GM12878 (cell line): ENCODE data around the gene LIG1. TPM values are rescaled to one million over a fixed set of nuclear protein-coding genes. Genes with fewer than 3 reads are reported as not detected.
"Not testable (repeated sequence)": the region's sequence is repeated elsewhere in the genome, so short reads cannot be mapped to it uniquely, and the experiment has no call there.

Experiments used
- ATAC-seq: fragments of 200-7000 bp; cut with Tn5 transposase; 3 replicates; pipeline ENCODE4 v1.9.1; 2020; ENCODE audit warnings: mild to moderate bottlenecking, moderate library complexity
- BruUV-seq: library from RNA; stranded (reverse); fragments of 400-500 nt; replicated peaks from 2 replicates; lab custom pipeline; 2021; lab: Mats Ljungman, UMichigan
- CTCF ChIA-PET: fragments of 300-600 bp; sonication (Branson Sonifier 250); formaldehyde crosslinking; extraction: SDS; loops from one replicate; lab custom pipeline; 2021; ENCODE audit warnings: inconsistent platforms; lab: Yijun Ruan, JAX
- POLR2A ChIA-PET: fragments of 350-600 bp; formaldehyde crosslinking; extraction: SDS; loops from one replicate; lab custom pipeline; 2021; ENCODE audit warnings: inconsistent platforms; lab: Charles Lee
- RAD21 ChIA-PET: fragments of 300-600 bp; sonication (Branson Sonifier 250); formaldehyde crosslinking; loops from one replicate; lab custom pipeline; 2023; ENCODE audit warnings: antibody characterized with exemption; ENCODE audit not compliant: unreplicated experiment; lab: Charles Lee
- SMC1A ChIA-PET: fragments of 300-600 bp; sonication (Branson Sonifier 250); formaldehyde crosslinking; loops from one replicate; lab custom pipeline; 2023; ENCODE audit not compliant: unreplicated experiment, uncharacterized antibody; lab: Charles Lee
- DNase-seq: peaks from one replicate; pipeline ENCODE4 v3.0.0-alpha.2; 2011; ENCODE audit warnings: low read depth, low spot score
- FAIRE-seq: peaks from 3 replicates; lab custom pipeline; 2011; peaks lifted over from hg19 to GRCh38; lab: Jason Lieb, UNC
- H2AFZ ChIP-seq: 2 replicates; pipeline ENCODE4 v1.6.0; 2011; ENCODE audit warnings: low read depth, low read length, control low read depth; ENCODE audit not compliant: control insufficient read depth
- H3K27ac ChIP-seq: 2 replicates; pipeline ENCODE4 v1.5.1; 2011; ENCODE audit warnings: control low read depth; ENCODE audit not compliant: control insufficient read depth, insufficient read depth
- H3K27me3 ChIP-seq, 2 experiments: replicated peaks in 1 of 2; 2 replicates each; pipeline versions ENCODE4 v1.6.0 to v1.6.1; 2011; ENCODE audit warnings: low read length in 1 of 2; ENCODE audit not compliant: control insufficient read depth in 2 of 2, insufficient read depth in 2 of 2
- H3K36me3 ChIP-seq, 2 experiments: 2 replicates each; pipeline ENCODE4 v1.5.1; 2011; ENCODE audit warnings: low read length in 1 of 2; ENCODE audit not compliant: control insufficient read depth in 2 of 2, insufficient read depth in 2 of 2
- H3K4me1 ChIP-seq: 2 replicates; pipeline ENCODE4 v1.6.1; 2011; ENCODE audit warnings: mild to moderate bottlenecking, low read length, moderate library complexity, mixed read lengths; ENCODE audit not compliant: control insufficient read depth, insufficient read depth
- H3K4me2 ChIP-seq: 2 replicates; pipeline ENCODE4 v1.6.0; 2011; ENCODE audit warnings: control low read depth; ENCODE audit not compliant: control insufficient read depth, insufficient read depth
- H3K4me3 ChIP-seq: fragments of 200-600 bp; sonication (generic); 2 replicates; pipeline ENCODE4 v1.5.1; 2016
- H3K79me2 ChIP-seq: 2 replicates; pipeline ENCODE4 v1.6.0; 2011; ENCODE audit warnings: low read length; ENCODE audit not compliant: control insufficient read depth, insufficient read depth
- H3K9ac ChIP-seq: 2 replicates; pipeline ENCODE4 v1.8.0; 2011; ENCODE audit warnings: low read length, control low read depth, mixed read lengths; ENCODE audit not compliant: control insufficient read depth, insufficient read depth
- H3K9me3 ChIP-seq: replicated peaks from 3 replicates; pipeline ENCODE4 v1.5.1; 2011; ENCODE audit warnings: mild to moderate bottlenecking, low read length; ENCODE audit not compliant: control insufficient read depth, insufficient read depth
- H4K20me1 ChIP-seq: 2 replicates; pipeline ENCODE4 v1.6.0; 2011; ENCODE audit not compliant: control insufficient read depth, insufficient read depth
- WGBS: methylation state at CpG from one replicate; pipeline ENCODE4 v1.1.6; 2016; ENCODE audit warnings: low lambda C conversion rate; ENCODE audit not compliant: insufficient replicate concordance, insufficient coverage; ENCODE audit errors: missing lambda C conversion rate; 5-methylcytosine and 5-hydroxymethylcytosine counted together
- in situ Hi-C: fragments of 300-500 bp; cut with MboI; formaldehyde crosslinking; loops from 9 replicates; pipeline ENCODE4 v1.14.3; 2018; ENCODE audit warnings: mixed read lengths
- intact Hi-C: fragments of 100-400 bp; cut with micrococcal nuclease; formaldehyde crosslinking; loops from one replicate; pipeline ENCODE4 v1.14.2; 2022; ENCODE audit not compliant: unreplicated experiment
- polyA plus RNA-seq, 11 experiments: library from polyadenylated mRNA; depleted of rRNA in 4 of 11; unstranded in 6 of 11; stranded (reverse) in 5 of 11; fragments of >200 nt; fragmentation: Nextera tagmentation in 4 of 11; fragmentation: Illumina TruSeq in 1 of 11; extraction: Ambion mirVana in 4 of 11; extraction: Trizol in 1 of 11; gene quantifications; 1 replicate in 1 of 11; 2 replicates in 10 of 11; pipeline versions ENCODE4 v1.2.1 to v1.2.3, GENCODE V29; 2011 to 2016; ENCODE audit warnings: inconsistent platforms in 2 of 11, missing spikeins in 2 of 11, low read depth in 1 of 11
- total RNA-seq, 4 experiments: library from RNA; depleted of rRNA in 3 of 4; stranded (reverse); fragments of >200 nt in 3 of 4; fragmentation: Illumina TruSeq in 1 of 4; extraction: Trizol in 1 of 4; gene quantifications; 2 replicates each; pipeline versions ENCODE4 v1.2.1 to v1.2.3, GENCODE V29; 2013 to 2021
- TF ChIP-seq, protein P1 (sequence below): IDR thresholded peaks from 2 replicates; pipeline ENCODE4 v1.6.1; 2012; ENCODE audit warnings: low read depth, low read length, improper control_type of control experiment

Gene LIG1
- total and polyA plus RNA-seq, 10 of the 15 experiments (the other 5 are each of a cell fraction or from before 2014, with no cell fraction given) = 7.8 to 117 (median 73.7) TPM

DNA sequence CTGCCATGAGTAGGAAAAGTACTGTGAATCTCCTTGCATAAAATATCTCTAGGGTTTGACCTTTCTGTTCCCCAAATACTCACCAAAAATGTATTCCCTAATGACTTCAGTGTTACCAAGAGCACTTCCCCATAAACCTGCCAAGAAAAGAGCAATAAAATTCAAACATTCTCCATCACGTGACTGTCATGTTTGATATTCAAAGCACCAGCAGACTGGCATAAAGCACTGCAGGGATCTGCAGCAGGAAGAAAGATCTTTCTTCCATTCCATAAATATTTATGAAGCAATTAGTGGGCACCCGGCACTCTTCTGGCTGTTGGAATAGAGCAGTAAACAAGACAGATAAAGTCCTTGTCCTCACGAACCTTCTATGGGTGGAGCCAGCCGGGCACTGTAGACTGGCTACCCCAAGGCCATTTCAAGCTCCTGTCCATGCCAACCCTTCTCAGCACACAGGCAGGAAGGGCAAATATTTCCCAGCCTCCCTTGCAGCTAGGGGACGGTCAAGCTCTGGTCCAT lies 79.8 kb downstream of the LIG1 start (continued):
- TF ChIP-seq, protein P1, sequence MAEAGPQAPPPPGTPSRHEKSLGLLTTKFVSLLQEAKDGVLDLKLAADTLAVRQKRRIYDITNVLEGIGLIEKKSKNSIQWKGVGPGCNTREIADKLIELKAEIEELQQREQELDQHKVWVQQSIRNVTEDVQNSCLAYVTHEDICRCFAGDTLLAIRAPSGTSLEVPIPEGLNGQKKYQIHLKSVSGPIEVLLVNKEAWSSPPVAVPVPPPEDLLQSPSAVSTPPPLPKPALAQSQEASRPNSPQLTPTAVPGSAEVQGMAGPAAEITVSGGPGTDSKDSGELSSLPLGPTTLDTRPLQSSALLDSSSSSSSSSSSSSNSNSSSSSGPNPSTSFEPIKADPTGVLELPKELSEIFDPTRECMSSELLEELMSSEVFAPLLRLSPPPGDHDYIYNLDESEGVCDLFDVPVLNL = no peak
- TF ChIP-seq, all 136 proteins: peak for 0

DNA sequence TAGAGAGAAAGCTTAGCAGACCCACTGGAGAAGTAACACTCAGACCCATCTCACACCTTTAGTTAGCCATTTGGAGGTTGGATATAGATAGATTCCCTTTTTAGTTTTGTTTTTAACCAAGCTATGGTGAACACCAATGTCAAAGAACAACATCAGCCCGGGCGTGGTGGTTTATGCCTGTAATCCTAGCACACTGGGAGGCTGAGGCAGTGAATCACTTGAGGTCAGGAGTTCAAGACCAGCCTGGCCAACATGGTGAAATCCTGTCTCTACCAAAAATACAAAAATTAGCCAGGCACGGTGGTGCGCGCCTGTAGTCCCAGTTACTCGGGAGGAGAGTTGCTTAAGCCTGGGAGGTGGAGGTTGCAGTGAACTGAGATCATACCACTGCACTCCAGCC lies 81.2 kb downstream of the LIG1 start:
- in situ Hi-C loops, H3K79me2 ChIP-seq, H3K36me3 ChIP-seq, RAD21 ChIA-PET, H2AFZ ChIP-seq, H3K9ac ChIP-seq, H3K27ac ChIP-seq, DNase-seq, FAIRE-seq, intact Hi-C loops, H3K4me3 ChIP-seq, POLR2A ChIA-PET, H3K9me3 ChIP-seq, H3K4me1 ChIP-seq, SMC1A ChIA-PET, H4K20me1 ChIP-seq, BruUV-seq, H3K4me2 ChIP-seq, ATAC-seq, H3K27me3 ChIP-seq: not testable (repeated sequence)
- CTCF ChIA-PET = interaction anchor here (0.9 kb wide), 1 partner anchor 14 kb away, joined by 3 read pairs; no protein-coding TSS in a partner anchor
- WGBS = 71% methylated on average over 6 of the region's 6 CpGs
